DMS153 treated with DMSO at 0.1 percent for 48 hours (cell line): ENCODE results near the gene TM7SF3.
A peak's percentile ranks its signal among the peaks of the same experiment; 100 is the strongest.

Experiments
- DNase-seq: peaks from one replicate; lab custom pipeline; 2025; ENCODE audit not compliant: unreplicated experiment; lab: John Stamatoyannopoulos, UW

The TM7SF3 gene

DNA sequence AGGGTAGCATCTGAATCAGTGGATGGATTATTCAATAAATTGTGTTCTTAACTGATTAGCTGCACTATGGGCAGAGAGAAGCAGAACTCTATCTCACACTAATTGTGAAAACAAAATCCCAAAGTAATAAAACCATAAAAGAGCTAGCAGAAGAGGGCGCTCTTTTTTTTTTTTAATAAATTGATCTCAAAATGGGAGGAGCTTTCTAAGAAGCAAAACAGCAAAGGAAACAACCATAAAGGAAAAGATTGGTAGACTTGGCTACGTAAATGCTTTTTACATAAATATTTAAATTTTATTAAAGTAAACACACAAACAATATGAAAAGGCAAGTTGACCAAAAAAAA is 1.5 kb upstream of the TM7SF3 start:
- peak; percentile 47 for DNase-seq

DNA sequence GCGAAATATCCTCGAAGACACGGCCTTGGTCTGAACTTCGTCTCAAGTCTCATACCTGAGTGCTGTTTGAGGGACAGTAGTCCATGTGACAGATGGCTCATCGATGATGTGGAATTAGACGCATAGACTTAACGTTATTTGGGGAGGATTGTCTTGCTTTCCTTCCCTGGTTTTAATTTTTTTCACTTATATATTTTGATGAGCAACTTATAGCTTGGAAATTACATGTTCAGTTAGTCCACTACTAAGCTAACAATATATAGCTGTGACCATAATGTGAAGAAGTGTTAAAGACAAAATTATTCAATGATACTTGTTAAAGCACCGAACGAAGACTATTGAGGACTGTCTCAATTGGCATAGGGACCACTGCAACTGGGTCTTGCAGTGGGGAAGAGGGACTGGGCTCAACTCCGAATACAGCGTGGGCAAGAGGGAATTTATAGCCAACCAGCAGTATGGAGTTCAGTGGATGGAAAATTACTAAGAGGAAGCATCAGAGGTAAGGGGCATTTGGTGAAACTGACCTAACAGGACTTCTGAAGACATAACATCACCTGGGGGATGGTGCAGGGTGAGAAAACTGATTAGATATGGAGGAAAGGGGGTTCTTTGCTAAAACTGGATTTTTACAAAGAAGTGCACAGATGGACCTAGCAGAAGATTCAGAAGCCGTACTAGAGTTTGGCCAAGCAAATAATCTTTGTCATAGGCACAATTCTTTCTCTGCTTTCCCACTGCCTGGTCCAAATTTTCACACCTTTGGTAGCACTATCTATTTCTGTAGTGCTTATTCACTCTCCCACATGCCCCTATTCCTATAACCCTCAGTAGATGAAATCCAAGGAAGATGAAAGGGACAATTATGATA is 910 bp upstream of the TM7SF3 start:
- no peak for DNase-seq

DNA sequence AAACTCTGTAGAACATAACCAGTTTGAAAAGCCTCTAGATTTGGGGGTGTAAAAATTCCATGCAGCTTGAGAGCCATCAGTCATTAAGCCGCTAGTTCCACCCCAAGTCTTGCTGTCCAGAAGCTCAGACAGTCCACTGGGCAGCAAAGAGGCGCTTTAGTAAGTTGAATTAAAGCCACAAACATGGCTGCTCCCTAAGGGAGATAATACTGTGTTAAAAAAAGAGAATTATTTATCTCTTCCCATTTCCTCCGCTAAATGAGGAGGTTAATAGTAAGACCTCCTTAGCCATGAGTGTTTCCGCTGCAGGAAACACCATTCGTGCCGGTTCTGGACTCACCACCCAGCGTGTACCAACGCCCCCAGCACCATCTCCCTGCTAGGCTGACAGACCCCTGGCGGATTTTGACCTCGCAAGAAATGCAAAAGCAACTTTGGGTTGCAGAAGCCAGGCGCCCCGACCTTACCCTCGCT is 536 bp downstream of the TM7SF3 start:
- DNase-seq, result no peak

DNA sequence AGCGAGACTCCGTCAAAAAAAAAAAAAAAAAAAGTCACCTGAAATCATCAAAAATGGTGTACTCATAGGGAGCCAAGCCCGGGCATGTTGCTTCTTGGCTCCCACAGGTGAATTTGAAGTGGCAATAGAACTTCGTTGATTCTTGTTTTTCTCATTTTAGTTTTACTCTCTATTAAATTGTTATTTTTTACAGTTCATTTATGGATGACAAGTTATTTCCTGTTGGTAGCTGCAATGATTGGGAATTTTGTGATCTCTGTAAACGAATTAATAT is 1.3 kb downstream of the TM7SF3 start:
- no peak for DNase-seq

DNA sequence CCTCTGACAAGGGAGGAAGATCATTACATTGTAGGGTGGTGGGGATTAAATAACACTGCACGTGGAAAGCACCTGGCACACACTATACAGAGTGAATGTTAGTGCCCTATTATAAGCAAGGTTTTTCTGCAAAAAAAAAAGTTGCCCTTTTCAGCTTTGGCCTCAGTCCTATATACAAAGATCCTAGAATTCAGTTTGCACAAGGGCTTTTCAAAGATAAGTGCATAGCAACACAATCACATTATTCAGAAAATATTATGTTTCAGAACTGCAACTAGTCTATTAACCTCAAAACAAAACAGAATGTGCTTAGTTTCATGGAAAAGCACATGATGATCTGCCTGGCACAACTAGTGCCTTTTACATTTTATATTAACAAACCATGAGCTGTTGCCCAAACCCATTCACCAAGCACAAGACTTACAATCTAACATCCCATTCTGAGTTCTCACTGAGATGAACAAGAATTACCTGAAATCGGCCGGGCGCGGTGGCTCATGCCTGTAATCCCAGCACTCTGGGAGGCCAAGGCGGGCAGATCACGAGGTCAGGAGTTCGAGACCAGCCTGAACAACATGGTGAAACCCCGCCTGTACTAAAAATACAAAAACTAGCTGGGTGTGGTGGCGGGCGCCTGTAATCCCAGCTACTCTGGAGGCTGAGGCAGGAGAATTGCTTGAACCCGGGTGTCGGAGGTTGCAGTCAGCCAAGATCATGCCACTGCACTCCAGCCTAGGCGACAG is 1.8 kb downstream of the TM7SF3 start:
- DNase-seq, result no peak

DNA sequence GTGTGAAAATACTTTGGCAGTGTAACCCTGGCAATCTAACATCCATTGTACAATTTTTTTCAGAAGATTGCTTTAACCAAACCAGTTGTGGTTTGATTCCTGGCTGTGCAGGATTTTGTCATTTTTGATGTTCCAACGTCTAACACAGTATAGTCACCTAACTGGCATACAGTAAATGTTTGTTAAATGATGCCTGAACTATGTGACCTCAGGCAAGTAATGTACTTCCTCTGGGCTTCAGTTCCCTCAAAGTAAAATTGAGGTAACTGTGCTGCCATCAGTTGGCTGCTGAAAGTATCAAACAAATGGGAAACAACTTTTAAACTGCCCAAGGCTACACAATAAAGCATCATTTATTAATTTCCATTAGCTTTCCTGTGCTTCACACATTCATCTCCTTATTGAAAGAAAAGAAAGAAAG is 4.3 kb downstream of the TM7SF3 start:
- no peak for DNase-seq

DNA sequence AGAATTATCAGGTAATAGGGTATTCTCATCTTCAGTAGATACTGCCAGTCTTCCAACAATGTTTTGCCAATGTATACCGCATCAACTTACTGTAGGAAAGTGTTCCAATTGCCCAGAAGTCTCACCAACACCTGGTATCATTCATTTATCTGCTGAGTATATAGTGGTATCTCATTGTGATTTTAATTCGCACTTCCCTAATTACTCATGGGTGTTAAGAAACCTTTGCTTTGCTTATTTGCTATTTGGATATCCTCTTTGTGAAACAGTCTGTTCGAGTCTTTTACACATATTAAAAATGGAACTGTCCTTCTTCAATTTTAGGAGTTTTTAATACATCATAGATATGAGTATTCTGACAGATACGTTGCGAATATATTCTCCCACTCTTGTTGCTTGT is 6.1 kb downstream of the TM7SF3 start:
- no peak for DNase-seq

DNA sequence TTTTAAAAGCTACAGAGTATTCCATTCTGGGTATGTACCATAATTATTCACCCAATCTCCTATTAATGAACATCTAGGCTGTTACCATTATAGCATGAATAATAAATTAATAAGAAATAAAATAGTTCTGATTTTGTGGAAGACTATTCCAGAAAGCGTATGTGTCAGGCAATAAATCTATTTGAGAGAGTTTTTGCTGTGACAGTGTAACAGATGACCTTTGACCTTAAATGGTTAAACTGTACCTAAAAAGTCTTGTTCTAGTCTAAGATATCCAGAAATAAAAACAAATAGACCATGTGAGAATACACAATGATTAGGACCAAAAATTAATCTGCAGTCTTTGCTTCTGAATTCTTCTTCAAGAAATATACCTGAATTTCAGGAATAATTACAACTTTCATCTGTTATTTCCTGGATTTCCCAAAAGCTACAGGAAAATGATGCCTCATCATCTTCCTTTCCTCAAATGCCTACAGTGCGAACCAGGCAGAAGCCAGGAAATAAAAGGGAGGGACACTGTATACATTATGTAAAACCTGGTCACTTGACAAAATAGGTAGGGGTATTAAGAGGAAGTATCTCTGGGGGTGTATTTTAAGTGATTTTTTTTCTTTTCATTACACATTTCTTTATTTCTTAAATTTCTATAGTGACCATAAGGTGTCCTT is 7.3 kb downstream of the TM7SF3 start:
- DNase-seq, result no peak

DNA sequence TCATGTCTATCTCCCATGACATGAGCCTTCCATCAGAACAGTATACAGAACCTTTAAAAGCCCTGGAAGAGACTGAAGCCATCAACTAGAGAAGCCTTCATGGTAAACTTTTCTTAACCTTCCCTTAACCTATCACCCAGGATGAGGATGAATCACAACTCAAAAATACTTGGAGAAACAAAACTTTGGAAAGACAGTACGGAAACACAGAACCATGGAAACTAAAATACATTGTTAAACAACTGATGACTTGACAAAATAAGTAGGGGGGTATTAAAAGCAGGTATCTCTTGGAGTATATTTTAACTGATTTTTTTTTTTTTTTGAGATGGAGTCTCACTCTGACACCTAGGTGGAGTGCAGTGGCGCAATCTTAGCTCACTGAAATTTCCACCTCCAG is 8.7 kb downstream of the TM7SF3 start:
- DNase-seq, result no peak

DNA sequence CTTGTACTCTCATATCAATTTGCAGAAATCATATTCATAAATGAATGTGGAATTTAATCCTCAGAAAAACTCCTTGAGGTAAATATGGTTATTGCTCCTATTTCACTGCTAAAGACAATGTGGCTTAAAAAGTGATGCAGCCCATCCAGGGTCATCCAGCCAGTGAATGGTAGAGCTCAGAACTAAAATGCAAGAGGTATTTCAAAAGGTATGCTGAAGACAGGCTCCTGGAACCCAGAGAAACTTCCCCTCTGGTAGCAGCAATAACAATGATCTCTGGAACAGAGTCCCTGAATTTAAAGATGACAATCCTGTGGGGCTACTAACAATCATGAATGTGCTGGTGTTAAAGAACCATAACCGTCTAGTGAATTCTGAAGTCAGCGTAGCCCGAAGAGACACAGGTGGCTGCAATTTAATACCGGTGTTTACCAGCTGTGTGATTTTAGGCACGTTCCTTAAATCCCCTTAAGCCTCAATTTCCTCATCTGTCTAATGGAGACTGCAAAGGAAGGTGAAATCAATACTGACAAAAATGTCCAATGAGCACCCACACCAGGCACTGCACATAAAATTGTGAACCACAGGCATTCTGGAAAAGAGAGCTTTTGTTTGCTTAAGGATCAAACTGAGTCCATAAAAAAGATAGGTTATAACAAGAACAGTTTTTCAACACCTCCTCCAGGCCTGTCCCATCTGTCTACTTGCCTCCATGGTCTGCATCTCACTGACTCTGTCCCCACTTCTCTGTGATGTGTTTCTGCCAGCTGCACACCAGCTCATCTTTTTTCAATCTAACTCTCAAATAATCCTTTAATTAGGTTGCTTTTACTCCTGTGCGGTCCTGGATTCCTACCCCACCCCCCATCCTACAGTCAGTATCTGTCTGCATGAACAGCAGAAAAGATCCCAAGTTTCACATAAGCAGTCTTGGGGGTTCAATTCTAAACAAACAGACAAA is 10.5 kb downstream of the TM7SF3 start:
- no peak for DNase-seq

DNA sequence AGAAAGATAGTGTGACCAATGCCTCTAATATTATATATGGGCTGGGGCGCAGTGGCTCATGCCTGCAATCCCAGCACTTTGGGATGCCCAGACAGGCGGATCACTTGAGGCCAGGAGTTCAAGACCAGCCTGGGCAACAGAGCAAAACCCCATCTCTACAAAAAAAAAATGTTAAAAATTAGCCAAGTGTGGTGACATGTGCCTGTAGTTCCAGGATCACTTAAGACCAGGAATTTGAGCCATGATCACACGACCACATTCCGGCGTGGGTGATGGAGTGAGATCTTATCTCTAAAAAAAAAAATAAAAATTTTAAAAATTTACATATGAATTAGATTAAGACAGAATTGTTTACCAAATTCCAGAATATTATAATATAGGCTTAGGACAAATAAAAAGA is 12.0 kb downstream of the TM7SF3 start:
- DNase-seq, result no peak

DNA sequence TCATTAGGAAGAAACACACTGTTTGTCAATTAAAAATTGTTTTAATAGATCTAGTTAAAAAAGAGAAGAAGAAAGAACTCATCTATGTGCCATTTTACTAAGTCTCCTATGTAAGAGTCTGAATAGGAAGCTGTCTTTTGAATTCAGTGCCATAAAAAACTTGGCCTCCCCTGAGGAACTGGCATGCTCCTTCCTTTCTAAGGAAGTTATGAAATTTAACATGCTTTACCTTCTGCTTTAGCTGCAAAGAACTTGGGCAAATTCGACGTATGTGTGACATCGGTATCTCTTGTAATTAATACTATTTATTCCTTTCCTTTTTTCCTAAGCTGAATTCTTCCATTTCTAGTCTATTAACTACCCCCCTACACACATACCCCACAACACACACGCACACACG is 12.5 kb downstream of the TM7SF3 start:
- no peak for DNase-seq

DNA sequence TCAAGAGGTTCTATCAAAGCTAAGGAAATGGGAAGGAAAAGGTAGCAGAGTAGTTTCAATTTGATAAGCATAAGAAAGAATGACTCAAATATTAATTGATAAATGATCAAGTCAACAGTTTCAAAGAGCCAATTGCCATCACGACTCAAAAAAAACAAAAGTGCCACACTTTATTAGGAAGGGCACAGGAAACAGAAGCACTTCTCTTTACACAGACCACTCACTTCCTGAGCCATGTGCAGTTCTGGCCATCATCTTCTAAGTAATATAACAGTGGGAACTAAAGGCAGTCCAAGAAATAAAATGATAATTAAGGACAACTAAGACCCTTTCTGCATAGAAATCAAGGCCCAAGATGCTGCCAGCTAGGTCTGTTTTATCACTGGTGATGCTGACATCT is 13.2 kb downstream of the TM7SF3 start:
- DNase-seq, result no peak

DNA sequence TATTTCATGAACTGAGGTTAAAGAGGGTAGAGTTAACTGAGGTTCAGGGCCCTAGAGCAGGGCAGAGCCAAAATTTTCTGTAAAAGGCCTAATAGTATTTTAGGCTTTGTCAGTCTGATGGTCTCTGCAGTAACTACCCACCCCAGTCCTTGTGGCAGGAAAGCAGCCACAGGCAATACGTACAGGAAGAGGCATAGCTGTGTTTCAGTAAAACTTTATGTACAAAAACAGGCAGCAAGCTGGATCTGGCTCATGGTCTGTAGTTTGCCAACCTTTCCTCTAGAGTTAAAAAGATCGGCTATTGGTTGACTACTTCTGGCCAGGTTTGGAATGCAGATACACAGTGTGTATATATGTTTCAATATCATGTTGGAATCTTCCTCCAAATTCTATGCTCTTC is 17.2 kb downstream of the TM7SF3 start:
- no peak for DNase-seq

DNA sequence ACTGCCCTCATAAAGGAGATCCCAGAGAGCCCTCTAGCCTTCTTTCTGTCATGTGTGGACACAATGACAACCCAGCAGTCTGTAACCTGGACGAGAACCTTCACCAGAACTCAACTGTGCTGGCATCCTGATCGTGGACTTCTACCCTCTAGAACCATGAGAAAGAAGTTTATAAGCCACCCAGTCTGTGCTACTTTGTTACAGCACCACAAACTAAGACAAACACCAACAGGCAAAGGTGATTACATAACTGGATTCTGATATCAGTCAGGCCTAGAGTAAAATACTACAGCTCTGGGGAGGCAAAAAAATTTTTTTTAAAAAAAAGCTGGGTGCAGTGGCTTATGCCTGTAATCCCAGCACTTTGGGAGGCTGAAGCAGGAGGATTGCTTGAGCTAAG is 18.5 kb downstream of the TM7SF3 start:
- no peak for DNase-seq

DNA sequence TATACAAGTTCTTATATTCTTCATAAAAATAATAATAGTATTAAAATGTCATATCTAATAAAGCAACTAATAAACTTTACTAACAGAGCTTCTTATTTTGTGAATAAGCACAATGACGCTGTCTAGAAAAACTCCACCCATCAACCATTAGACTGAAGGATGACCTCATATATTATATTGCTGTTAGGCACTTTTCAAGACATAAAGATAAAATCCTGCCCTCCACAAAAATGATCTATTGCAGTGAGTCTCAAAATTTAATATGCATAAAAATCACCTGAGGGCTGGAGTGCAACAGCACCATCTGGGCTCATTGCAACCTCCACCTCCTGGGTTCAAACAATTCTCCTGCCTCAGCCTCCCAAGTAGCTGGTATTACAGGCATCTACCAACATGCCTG is 20.1 kb downstream of the TM7SF3 start:
- no peak for DNase-seq

DNA sequence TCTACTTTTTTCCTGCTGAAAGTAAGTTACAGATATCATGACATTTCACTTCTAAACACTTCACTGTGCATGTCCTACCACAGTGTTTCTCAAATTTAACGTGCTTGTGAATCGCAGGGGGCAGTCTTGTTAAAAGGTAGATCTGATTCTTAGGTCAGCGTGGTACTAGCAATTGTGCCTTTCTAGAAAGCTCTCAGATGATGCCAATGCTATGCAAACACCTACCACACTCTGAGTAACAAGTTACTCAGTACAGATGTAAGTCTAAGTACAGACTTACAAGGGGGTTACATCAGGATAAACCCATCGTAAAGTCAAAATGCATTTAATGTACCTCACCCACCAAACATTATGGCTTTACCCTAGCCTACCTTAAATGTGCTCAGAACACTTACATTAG is 22.4 kb downstream of the TM7SF3 start:
- no peak for DNase-seq

DNA sequence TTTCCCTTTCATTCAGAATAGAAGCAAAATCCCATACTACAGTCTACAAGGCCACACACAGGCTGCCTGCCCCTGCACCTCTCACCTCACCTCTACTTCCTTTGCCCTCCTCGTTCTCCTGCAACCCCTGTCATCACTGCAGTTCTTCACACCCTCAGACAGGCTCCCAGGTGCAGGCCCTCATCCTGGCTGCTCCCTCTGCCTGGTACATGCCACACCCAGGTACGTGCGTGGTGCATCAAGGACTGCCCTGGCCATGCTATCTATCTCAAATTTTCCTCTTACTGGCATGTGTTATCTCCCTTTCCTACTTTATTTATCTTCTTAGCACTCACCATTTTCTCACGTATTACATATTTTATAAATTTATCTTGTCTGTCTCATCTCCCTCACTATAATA is 24.3 kb downstream of the TM7SF3 start:
- no peak for DNase-seq

DNA sequence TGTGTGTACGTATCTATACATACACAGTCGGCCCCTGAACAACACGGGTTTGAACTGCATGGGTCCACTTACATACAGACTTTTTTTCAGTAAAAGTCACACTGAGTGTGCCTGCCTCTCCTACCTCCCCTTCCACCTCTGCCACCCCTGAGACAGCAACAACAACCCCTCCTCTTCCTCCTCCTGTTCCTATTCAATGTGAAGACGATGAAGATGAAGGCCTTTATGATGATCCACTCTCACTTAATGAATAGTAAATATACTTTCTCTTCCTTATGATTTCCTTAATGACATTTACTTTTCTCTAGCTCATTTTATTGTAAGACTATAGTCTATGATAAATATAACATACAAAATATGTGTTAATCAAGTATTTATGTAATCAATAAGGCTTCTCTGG is 25.5 kb downstream of the TM7SF3 start:
- DNase-seq, result no peak

DNA sequence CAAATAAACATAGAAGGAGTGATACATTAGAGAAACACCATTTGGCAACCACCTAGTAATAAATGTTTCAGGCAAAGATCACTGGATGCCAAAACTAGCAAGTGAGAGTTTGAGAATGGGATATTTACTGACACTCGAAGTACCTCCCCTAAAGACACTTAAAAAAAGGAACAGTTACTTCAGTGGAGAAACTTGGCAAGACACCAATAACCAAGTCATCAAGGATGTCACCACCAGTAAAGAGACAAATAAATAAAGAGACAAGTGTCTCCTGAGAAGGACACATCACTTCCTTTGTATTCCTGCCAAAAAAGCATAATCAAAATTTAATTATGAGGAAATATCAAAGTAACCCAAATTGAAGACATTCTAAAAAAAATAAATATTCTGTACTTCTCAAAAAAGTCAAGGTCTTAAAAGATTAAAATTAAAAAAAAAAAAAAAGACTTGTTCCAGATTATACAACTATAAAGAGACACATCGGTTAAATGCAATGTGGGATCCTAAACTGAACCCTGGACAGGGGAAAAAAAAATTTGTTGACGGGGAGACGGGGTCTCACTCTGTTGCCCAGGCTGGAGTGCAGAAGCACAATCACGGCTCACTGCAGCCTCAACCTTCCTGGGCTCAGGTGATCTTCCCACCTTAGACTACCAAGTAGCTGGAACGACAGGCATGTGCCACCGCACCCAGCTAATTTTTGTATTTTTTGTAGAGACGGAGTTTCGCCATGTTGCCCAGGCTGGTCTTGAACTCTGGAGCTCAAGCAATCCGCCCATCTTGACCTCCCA is 26.4 kb downstream of the TM7SF3 start:
- no peak for DNase-seq
